ENCODE measurements around the gene TSC2. TPM values are rescaled to one million over a fixed set of nuclear protein-coding genes. Genes with fewer than 3 reads are reported as not detected.

TSC2 gene
- polyA plus RNA-seq, 1 donor from 2014 or later = 69.2 TPM

GRCh38 chr16:2056681-2057407 lies 9.1 kb downstream of the TSC2 start:
- Histone ChIP-seq H3K4me3 (ENCODE audit: low read length) (no peak overlapping the region), H4K20me1 (ENCODE audit: insufficient read depth) (no peaks in the 10 kb centered on the region), H2AFZ (ENCODE audit: low read depth, low read length) (no peak overlapping the region), H3K4me2 (ENCODE audit: low read length) (no peak overlapping the region), H3K79me2 (replicated peaks; ENCODE audit: insufficient read depth, low read length) (no peaks in the 10 kb centered on the region), H3K27ac (ENCODE audit: low read length) (no peak overlapping the region), H3F3A (ENCODE audit: insufficient read depth, low read length, poor library complexity, severe bottlenecking) (no peaks in the 10 kb centered on the region), H3K27me3 (ENCODE audit: insufficient read depth, low read depth, low read length) (no peaks in the 10 kb centered on the region), H3K9me2 (ENCODE audit: insufficient read depth, low read length) (no peaks in the 10 kb centered on the region), H3K9me3 (ENCODE audit: low read length) (no peaks in the 10 kb centered on the region), H3K36me3 (ENCODE audit: insufficient read depth, low read length) (no peaks in the 10 kb centered on the region), H3K9ac (ENCODE audit: low read length) (no peak overlapping the region)
- no peak for TF ChIP-seq RAD21 (conservative IDR thresholded peaks at IDR 0.05)
- TF ChIP-seq SMC3 (conservative IDR thresholded peaks at IDR 0.05; ENCODE audit: poor library complexity) = no peak
- no peak for TF ChIP-seq POLR2AphosphoS5 (IDR thresholded peaks at IDR 0.05)
- TF ChIP-seq MXI1 (conservative IDR thresholded peaks at IDR 0.05; ENCODE audit: poor library complexity, severe bottlenecking) = no peak
- TF ChIP-seq EP300 (conservative IDR thresholded peaks at IDR 0.05; ENCODE audit: poor library complexity, severe bottlenecking) = no peak
- TF ChIP-seq REST (IDR thresholded peaks at IDR 0.05; ENCODE audit: borderline replicate concordance) = no peak
- no peak for TF ChIP-seq CTCF (IDR thresholded peaks at IDR 0.05; ENCODE audit: poor library complexity, severe bottlenecking)
- no peak for TF ChIP-seq EZH2 (IDR thresholded peaks at IDR 0.05; ENCODE audit: borderline replicate concordance, insufficient read depth, low read length, poor library complexity, severe bottlenecking)
- TF ChIP-seq TAF1 (IDR thresholded peaks at IDR 0.05; ENCODE audit: low read depth) = no peak

GRCh38 chr16:2057438-2057837 lies 9.7 kb downstream of the TSC2 start:
- no peaks in the 10 kb centered on the region for H3K9me2 ChIP-seq (ENCODE audit: insufficient read depth, low read length)
- TF ChIP-seq MXI1 (conservative IDR thresholded peaks at IDR 0.05; ENCODE audit: poor library complexity, severe bottlenecking) = no peak
- H3F3A ChIP-seq (ENCODE audit: insufficient read depth, low read length, poor library complexity, severe bottlenecking) = no peaks in the 10 kb centered on the region
- H3K27ac ChIP-seq (ENCODE audit: low read length) = no peak overlapping the region
- no peaks in the 10 kb centered on the region for H3K9me3 ChIP-seq (ENCODE audit: low read length)
- no peaks in the 10 kb centered on the region for H3K36me3 ChIP-seq (ENCODE audit: insufficient read depth, low read length)
- no peaks in the 10 kb centered on the region for H3K27me3 ChIP-seq (ENCODE audit: insufficient read depth, low read depth, low read length)
- no peak overlapping the region for H3K4me2 ChIP-seq (ENCODE audit: low read length)
- H3K79me2 ChIP-seq (replicated peaks; ENCODE audit: insufficient read depth, low read length) = no peaks in the 10 kb centered on the region
- no peak overlapping the region for H2AFZ ChIP-seq (ENCODE audit: low read depth, low read length)
- H3K9ac ChIP-seq (ENCODE audit: low read length) = no peak overlapping the region
- H4K20me1 ChIP-seq (ENCODE audit: insufficient read depth) = no peaks in the 10 kb centered on the region
- no peak overlapping the region for H3K4me3 ChIP-seq (ENCODE audit: low read length)
